ENCODE measurements around the gene FBXW5. TPM values are rescaled to one million over a fixed set of nuclear protein-coding genes. Genes with fewer than 3 reads are reported as not detected.

Gene FBXW5
- polyA plus RNA-seq, 3 donors: 85.3 to 117 (median 92.7) TPM

GRCh38 chr9:136921307-136921706, 23.2 kb downstream of the FBXW5 start:
- Histone ChIP-seq H3K27me3 (ENCODE audit: control insufficient read depth in 2 of 2, insufficient read depth in 2 of 2, low read length in 2 of 2) (no peaks in the 10 kb centered on the region), H4K20me1 (ENCODE audit: insufficient read depth, low read length) (no peaks in the 10 kb centered on the region), H3K9ac (ENCODE audit: insufficient read depth, low read length, poor library complexity, severe bottlenecking) (no peak overlapping the region), H2AFZ (ENCODE audit: insufficient read depth, low read depth, low read length, poor library complexity, severe bottlenecking) (no peak overlapping the region), H3K36me3 (replicated peaks in 1 of 2; ENCODE audit: control insufficient read depth in 1 of 2, insufficient read depth in 2 of 2, low read length in 2 of 2) (peaks cover 50 to 79% of the 10 kb centered on the region in 2 donors), H3K4me3 (replicated peaks in 1 of 3; ENCODE audit: low read depth in 2 of 3, low read length in 3 of 3) (no peak overlapping the region), H3K27ac (ENCODE audit: low read depth in 1 of 2, low read length in 2 of 2) (no peak overlapping the region), H3K4me2 (replicated peaks; ENCODE audit: extremely low read depth, low read length, poor library complexity, severe bottlenecking) (no peak overlapping the region), H3K4me1 (ENCODE audit: control insufficient read depth in 1 of 2, insufficient read depth in 2 of 2, low read length in 2 of 2) (no peaks in the 10 kb centered on the region), H3K9me3 (replicated peaks in 1 of 2; ENCODE audit: control insufficient read depth in 1 of 2, insufficient read depth in 1 of 2, low read length in 2 of 2) (no peaks in the 10 kb centered on the region), H3K79me2 (ENCODE audit: insufficient read depth, low read length) (no peaks in the 10 kb centered on the region)
- DNase-seq: no peak
- no peak overlapping the region for H3K4me3 Mint-ChIP-seq
- no peak for TF ChIP-seq CTCF (IDR thresholded peaks at IDR 0.05)
- H3K27ac Mint-ChIP-seq: no peak overlapping the region
- intact Hi-C loops (cut with micrococcal nuclease): no loop called here
- peaks cover 50 to 78% of the 10 kb centered on the region in 2 donors for H3K36me3 Mint-ChIP-seq
- no peaks in the 10 kb centered on the region for H3K4me1 Mint-ChIP-seq
- peaks cover 0 to 2% (median 0%) of the 10 kb centered on the region in 7 donors for H3K9me3 Mint-ChIP-seq
- peaks cover 0 to 1% (median 0%) of the 10 kb centered on the region in 3 donors for H3K27me3 Mint-ChIP-seq (ENCODE audit: low read depth in 3 of 3)
- WGBS (ENCODE audit: insufficient coverage): no CpG with 5 or more reads among the region's 11 CpGs

GRCh38 chr9:136920734-136921231, 23.8 kb downstream of the FBXW5 start:
- no peaks in the 10 kb centered on the region for H3K4me1 Mint-ChIP-seq
- no peak overlapping the region for H3K9ac ChIP-seq (ENCODE audit: insufficient read depth, low read length, poor library complexity, severe bottlenecking)
- H3K27me3 ChIP-seq (ENCODE audit: control insufficient read depth in 2 of 2, insufficient read depth in 2 of 2, low read length in 2 of 2): no peaks in the 10 kb centered on the region
- H3K4me3 ChIP-seq (replicated peaks in 1 of 3; ENCODE audit: low read depth in 2 of 3, low read length in 3 of 3): no peak overlapping the region
- DNase-seq: no peak
- no peaks in the 10 kb centered on the region for H4K20me1 ChIP-seq (ENCODE audit: insufficient read depth, low read length)
- TF ChIP-seq CTCF (IDR thresholded peaks at IDR 0.05): no peak
- no peak overlapping the region for H3K27ac ChIP-seq (ENCODE audit: low read depth in 1 of 2, low read length in 2 of 2)
- no peaks in the 10 kb centered on the region for H3K4me1 ChIP-seq (ENCODE audit: control insufficient read depth in 1 of 2, insufficient read depth in 2 of 2, low read length in 2 of 2)
- peaks cover 55 to 78% of the 10 kb centered on the region in 2 donors for H3K36me3 Mint-ChIP-seq
- H3K9me3 ChIP-seq (replicated peaks in 1 of 2; ENCODE audit: control insufficient read depth in 1 of 2, insufficient read depth in 1 of 2, low read length in 2 of 2): no peaks in the 10 kb centered on the region
- no peak overlapping the region for H3K4me2 ChIP-seq (replicated peaks; ENCODE audit: extremely low read depth, low read length, poor library complexity, severe bottlenecking)
- 97% methylated on average over 14 of the region's 14 CpGs for WGBS (ENCODE audit: insufficient coverage)
- no peak overlapping the region for H2AFZ ChIP-seq (ENCODE audit: insufficient read depth, low read depth, low read length, poor library complexity, severe bottlenecking)
- no peak overlapping the region for H3K27ac Mint-ChIP-seq
- peaks cover 0 to 1% (median 0%) of the 10 kb centered on the region in 3 donors for H3K27me3 Mint-ChIP-seq (ENCODE audit: low read depth in 3 of 3)
- peaks cover 51 to 79% of the 10 kb centered on the region in 2 donors for H3K36me3 ChIP-seq (replicated peaks in 1 of 2; ENCODE audit: control insufficient read depth in 1 of 2, insufficient read depth in 2 of 2, low read length in 2 of 2)
- intact Hi-C loops (cut with micrococcal nuclease): no loop called here
- peaks cover 0 to 2% (median 0%) of the 10 kb centered on the region in 7 donors for H3K9me3 Mint-ChIP-seq
- H3K79me2 ChIP-seq (ENCODE audit: insufficient read depth, low read length): no peaks in the 10 kb centered on the region
- H3K4me3 Mint-ChIP-seq: no peak overlapping the region
